Stimulated activated CD8-positive, alpha-beta memory T cell treated with anti-CD3 and anti-CD28 coated beads, Interleukin-12 subunit alpha, Interleukin-12 subunit beta, amount 100 ng/mL, for 24 hours (primary cell): Measurements from ENCODE around the gene GSTM1.
"Not testable (repeated sequence)": the region's sequence is repeated elsewhere in the genome, so short reads cannot be mapped to it uniquely, and the experiment has no call there.

Experiments used
- DNase-seq: peaks from one replicate; pipeline ENCODE4 v3.0.0-alpha.2; 2020; ENCODE audit errors: extremely low read depth

GSTM1 gene

GRCh38 chr1:109697861-109698260 lies 10.2 kb downstream of the GSTM1 start:
- not testable (repeated sequence) for DNase-seq

DNA sequence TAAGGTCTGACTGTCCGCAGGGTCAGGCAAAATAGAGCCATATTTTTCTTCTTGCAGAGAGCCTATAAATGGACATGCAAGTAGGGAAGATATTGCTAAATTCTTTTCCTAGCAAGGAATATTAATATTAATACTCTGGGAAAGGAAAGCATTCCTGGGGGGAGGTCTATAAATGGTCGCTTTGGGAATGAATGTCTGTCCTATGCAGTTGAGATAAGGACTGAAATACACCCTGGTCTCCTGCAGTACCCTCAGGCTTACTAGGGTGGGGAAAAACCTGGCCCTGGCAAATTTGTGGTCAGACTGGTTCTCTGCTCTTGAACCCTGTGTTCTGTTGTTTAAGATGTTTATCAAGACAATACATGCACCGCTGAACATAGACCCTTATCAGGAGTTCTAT lies 15.3 kb downstream of the GSTM1 start:
- DNase-seq = not testable (repeated sequence)

- no peak for DNase-seq
Measured at GRCh38 chr1:109704173-109704572, 16.6 kb downstream of the GSTM1 start.

- DNase-seq = no peak
Measured at GRCh38 chr1:109705411-109705810, 17.8 kb downstream of the GSTM1 start.

- DNase-seq = not testable (repeated sequence)
Measured at GRCh38 chr1:109708949-109709348, 21.3 kb downstream of the GSTM1 start.

- not testable (repeated sequence) for DNase-seq
Measured at GRCh38 chr1:109709822-109710221, 22.2 kb downstream of the GSTM1 start.

DNA sequence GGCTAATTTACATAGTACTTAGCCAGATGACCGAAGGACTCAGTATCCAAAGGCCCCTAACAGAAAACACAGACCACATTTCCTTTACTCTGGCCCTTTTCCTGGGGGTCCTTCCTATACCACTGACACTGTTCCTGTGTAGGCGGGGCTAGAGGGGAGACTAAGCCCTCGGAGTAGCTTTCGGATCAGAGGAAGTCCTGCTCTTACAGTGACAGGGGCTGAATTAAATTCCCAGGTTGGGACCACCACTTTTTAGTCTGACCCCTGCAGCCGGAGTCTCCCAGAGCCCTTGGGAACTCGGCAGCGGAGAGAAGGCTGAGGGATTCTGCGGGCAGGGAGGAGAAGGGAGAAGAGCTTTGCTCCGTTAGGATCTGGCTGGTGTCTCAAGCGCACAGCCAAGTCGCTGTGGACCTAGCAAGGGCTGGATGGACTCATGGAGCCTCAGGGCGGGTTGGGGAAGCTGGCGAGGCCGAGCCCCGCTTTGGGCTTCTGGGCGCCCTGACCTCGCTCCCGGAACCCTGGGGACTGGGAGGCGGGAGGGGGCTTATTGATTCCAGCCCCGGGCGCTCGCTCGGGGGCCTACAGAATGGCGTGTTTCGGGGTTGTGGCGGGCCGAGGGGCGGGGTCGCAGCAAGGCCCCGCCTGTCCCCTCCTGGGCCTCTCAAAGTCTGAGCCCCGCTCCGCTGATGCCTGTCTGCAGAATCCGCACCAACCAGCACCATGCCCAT lies 24.1 kb downstream of the GSTM1 start, which contains the start of gene GSTM5:
TSS of gene GSTM5 (plus strand) at position 659 of the 728 bp plus-strand sequence. CDS start at position 721, 62 bp downstream.
- DNase-seq = not testable (repeated sequence)

GRCh38 chr1:109712321-109712864 lies 24.8 kb downstream of the GSTM1 start:
- no peak for DNase-seq

- DNase-seq = no peak
Measured at GRCh38 chr1:109713636-109714035, 26.0 kb downstream of the GSTM1 start.

- no peak for DNase-seq
Measured at GRCh38 chr1:109714661-109715372, 27.2 kb downstream of the GSTM1 start.

GRCh38 chr1:109716121-109716520 lies 28.5 kb downstream of the GSTM1 start:
- no peak for DNase-seq

- no peak for DNase-seq
Measured at GRCh38 chr1:109716570-109717090, 29.0 kb downstream of the GSTM1 start.

GRCh38 chr1:109717729-109718128 lies 30.1 kb downstream of the GSTM1 start:
- no peak for DNase-seq

DNA sequence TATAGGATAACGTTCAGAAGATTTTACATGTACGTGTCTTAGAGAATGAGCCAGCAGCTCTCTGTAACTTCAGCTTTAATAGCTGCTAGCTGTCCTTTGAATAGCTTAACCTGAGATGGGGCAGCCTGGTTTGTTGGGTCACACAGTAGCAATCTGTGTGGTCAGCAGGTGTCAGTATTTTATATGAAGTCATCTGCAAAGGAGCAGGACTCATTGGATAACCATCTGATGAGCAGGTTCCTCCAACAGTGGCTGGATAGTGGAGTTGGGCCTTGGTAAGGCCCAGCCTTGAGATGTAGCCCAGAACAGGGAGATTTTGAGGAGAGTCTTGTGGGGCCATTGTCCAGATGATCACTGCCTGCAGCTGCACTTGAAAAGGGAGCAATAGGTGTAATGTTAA lies 30.9 kb downstream of the GSTM1 start:
- DNase-seq = no peak

DNA sequence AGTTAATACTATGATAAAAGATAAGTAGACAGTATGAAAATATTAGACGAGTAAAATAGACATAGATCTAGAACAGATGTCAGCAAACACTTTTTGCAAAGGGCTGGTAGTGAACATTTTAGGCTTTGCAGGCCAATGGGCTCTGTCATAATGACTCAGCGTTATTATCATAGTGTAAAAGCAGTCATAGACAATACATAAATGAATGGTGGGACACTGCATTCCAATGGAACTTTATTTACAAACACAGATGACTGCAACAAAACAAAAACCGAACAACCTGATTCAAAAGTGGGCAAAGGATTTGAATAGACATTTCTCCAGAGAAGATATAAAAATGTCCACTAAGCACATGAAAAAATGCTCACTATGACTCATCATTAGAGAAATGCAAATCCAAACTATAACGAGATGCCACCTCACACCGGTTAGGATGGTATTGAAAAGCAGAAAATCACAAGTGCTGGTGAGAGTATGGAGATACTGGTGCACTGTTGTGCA lies 31.8 kb downstream of the GSTM1 start:
- no peak for DNase-seq

GRCh38 chr1:109721042-109721441 lies 33.4 kb downstream of the GSTM1 start:
- DNase-seq = no peak

GRCh38 chr1:109721971-109722370 lies 34.4 kb downstream of the GSTM1 start:
- no peak for DNase-seq

DNA sequence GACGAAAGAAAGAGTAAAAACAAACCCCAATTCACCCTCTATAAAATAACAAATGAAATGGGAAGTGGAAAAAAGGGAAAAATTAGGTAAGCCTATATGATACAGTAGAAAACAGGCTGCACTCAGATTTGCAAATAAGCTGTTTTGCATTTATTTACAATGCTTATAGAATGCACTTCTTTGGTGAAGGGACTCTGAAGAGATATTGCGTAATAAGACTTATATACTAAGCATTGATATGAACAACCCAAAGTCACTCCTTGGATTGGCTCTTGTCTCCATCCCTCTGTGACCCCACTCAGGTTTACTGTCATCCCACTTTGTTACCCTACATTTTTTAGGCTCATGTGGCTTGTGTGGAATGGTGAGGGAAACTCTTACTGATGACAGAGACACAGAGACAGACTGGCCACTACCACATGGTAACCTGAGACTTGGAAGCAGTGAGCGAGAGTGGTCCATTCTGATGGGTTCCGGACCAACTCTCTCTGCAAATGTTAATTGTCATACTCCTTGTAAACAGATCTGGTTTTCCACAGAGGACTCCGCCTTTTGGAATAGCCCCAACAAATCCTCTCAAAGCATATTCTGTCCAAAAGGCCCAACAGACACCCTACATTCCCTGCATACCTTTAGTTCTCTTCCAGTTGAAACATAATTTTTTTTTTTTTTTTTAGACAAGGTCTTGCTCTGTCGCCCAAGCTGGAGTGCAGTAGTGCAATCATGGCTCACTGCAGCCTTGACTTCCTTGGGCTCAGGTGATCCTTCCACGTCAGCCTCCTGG lies 35.5 kb downstream of the GSTM1 start:
- DNase-seq = no peak

DNA sequence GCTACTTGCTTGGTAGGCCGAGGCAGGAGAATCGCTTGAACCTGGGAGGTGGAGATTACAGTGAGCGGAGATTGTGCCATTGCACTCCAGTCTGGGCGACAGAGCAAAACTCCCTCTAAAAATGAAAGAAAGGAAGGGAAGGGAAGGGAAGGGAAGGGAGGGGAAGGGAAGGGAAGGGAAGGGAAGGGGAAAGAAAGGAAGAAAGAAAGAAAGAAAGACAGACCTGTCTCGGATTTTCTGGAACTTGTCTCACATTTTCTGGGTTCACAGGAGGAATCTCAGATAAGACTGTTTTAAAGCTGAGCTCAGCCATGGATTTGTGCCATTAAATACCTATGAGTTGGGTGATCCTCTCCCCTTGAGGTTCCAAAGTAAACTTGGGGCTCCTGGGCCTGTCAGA lies 37.3 kb downstream of the GSTM1 start:
- DNase-seq = no peak

- no peak for DNase-seq
Measured at GRCh38 chr1:109725510-109725909, 37.9 kb downstream of the GSTM1 start.

GRCh38 chr1:109726007-109726406 lies 38.4 kb downstream of the GSTM1 start:
- no peak for DNase-seq
